Erythroblast (primary cell): ENCODE measurements around the gene PCDHGB5.
"Not testable (repeated sequence)": the region's sequence is repeated elsewhere in the genome, so short reads cannot be mapped to it uniquely, and the experiment has no call there.

ENCODE experiments used
- DNase-seq, 2 experiments: peaks; one replicate each; lab custom pipeline; 2025; lab: John Stamatoyannopoulos, UW
- GATA1 ChIP-seq: IDR thresholded peaks from 2 replicates; pipeline ENCODE4 v1.6.1; 2011; ENCODE audit warnings: low read depth, mild to moderate bottlenecking, control low read depth, low read length, moderate library complexity
- POLR2A ChIP-seq: IDR thresholded peaks from 2 replicates; pipeline ENCODE4 v1.6.1; 2011; ENCODE audit warnings: mild to moderate bottlenecking, low read length

Gene PCDHGB5

DNA sequence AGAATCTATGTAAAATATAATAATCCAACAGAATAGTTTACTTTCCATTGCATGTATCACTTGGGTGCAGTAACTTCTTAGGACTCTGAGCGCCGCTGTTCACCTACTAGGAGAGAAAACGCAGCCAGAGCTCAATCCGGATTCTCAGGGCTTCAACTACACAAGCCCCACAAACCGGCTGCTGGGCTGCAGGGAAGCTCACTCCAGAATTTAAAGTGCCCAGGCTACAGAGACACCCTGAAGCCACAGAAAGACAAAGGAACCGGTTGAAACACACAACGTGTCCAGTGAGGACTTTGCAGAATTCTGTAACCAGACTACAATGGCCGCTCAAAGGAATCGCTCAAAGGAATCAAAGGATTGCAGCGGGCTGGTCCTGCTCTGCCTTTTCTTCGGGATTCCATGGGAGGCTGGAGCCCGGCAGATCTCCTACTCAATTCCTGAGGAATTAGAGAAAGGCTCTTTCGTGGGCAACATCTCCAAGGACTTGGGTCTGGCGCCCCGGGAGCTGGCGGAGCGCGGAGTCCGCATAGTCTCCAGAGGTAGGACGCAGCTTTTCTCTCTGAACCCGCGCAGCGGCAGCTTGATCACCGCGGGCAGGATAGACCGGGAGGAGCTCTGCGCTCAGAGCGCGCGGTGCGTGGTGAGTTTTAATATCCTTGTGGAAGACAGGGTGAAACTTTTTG, 15.2 kb downstream of the PCDHGB5 start, which contains the start of gene PCDHGA10:
PCDHGA10 (plus strand) TSS at position 134 of the 686 bp plus-strand sequence; CDS start at position 323, 189 bp downstream.
- peak; percentile 51 to 60 for DNase-seq
- no peak for TF ChIP-seq POLR2A
- no peak for TF ChIP-seq GATA1

DNA sequence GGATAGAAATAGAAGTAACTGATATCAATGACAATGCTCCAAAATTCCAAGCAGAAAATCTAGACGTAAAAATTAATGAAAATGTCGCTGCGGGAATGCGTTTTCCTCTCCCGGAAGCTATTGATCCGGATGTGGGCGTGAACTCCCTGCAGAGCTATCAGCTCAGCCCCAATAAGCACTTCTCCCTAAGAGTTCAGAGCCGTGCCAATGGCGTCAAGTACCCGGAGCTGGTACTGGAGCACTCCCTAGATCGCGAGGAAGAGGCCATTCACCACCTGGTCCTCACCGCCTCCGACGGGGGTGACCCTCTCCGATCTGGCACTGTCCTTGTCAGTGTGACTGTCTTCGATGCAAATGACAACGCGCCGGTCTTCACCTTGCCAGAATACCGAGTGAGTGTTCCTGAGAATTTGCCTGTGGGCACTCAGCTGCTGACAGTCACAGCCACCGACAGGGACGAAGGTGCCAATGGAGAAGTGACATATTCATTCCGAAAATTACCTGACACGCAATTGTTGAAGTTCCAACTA, 15.9 kb downstream of the PCDHGB5 start:
- TF ChIP-seq GATA1, result no peak
- TF ChIP-seq POLR2A, result no peak
- DNase-seq, result no peak

DNA sequence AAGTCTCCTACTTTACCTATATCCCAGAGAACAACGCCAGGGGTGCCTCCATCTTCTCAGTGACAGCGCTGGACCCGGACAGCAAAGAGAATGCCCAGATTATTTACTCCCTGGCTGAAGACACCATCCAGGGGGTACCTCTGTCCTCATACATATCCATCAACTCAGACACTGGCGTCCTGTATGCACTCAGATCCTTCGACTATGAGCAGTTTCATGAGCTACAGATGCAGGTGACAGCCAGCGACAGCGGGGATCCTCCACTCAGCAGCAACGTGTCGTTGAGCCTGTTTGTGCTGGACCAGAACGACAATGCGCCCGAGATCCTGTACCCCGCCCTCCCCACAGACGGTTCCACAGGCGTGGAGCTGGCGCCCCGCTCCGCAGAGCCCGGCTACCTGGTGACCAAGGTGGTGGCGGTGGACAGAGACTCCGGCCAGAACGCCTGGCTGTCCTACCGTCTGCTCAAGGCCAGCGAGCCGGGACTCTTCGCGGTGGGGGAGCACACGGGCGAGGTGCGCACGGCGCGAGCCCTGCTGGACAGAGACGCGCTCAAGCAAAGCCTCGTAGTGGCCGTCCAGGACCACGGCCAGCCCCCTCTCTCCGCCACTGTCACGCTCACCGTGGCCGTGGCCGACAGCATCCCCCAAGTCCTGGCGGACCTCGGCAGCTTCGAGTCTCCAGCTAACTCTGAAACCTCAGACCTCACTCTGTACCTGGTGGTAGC, 17.0 kb downstream of the PCDHGB5 start:
- not testable (repeated sequence) for DNase-seq

- not testable (repeated sequence) for DNase-seq
Observed at GRCh38 chr5:141415275-141415618, 17.5 kb downstream of the PCDHGB5 start.

GRCh38 chr5:141417494-141418172, 19.9 kb downstream of the PCDHGB5 start, which contains the start of gene PCDHGB7:
PCDHGB7 (plus strand) TSS chr5:141417677; CDS start chr5:141417860, 183 bp downstream.
- DNase-seq, result peak; percentile 63 to 73

GRCh38 chr5:141419074-141419880, 21.5 kb downstream of the PCDHGB5 start:
- no peak for DNase-seq
- no peak for TF ChIP-seq GATA1
- TF ChIP-seq POLR2A, result no peak

GRCh38 chr5:141420855-141421488, 23.2 kb downstream of the PCDHGB5 start, which contains the start of gene PCDHGA11:
PCDHGA11 (plus strand) TSS chr5:141421051; CDS start chr5:141421228, 177 bp downstream.
- peak; percentile 60 to 74 for DNase-seq
- TF ChIP-seq POLR2A, result no peak

- no peak for DNase-seq
- TF ChIP-seq POLR2A (no peak), GATA1 (no peak)
Observed at GRCh38 chr5:141421489-141421855, 23.7 kb downstream of the PCDHGB5 start.

DNA sequence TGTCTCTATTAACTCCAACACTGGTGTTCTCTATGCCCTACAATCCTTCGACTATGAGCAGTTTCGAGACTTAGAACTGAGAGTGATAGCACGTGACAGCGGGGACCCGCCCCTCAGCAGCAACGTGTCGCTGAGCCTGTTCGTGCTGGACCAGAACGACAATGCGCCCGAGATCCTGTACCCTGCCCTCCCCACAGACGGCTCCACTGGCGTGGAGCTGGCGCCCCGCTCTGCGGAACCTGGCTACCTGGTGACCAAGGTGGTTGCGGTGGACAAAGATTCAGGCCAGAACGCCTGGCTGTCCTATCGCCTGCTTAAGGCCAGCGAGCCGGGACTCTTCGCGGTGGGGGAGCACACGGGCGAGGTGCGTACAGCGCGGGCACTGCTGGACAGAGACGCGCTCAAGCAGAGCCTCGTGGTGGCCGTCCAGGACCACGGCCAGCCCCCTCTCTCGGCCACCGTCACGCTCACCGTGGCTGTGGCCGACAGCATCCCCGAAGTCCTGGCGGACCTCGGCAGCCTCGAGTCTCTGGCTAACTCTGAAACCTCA, 25.1 kb downstream of the PCDHGB5 start:
- TF ChIP-seq POLR2A, result no peak
- no peak for TF ChIP-seq GATA1

GRCh38 chr5:141427783-141428426, 30.2 kb downstream of the PCDHGB5 start:
- no peak for DNase-seq

More for the DNA sequence above, 25.1 kb downstream of the PCDHGB5 start:
- no peak for DNase-seq

DNA sequence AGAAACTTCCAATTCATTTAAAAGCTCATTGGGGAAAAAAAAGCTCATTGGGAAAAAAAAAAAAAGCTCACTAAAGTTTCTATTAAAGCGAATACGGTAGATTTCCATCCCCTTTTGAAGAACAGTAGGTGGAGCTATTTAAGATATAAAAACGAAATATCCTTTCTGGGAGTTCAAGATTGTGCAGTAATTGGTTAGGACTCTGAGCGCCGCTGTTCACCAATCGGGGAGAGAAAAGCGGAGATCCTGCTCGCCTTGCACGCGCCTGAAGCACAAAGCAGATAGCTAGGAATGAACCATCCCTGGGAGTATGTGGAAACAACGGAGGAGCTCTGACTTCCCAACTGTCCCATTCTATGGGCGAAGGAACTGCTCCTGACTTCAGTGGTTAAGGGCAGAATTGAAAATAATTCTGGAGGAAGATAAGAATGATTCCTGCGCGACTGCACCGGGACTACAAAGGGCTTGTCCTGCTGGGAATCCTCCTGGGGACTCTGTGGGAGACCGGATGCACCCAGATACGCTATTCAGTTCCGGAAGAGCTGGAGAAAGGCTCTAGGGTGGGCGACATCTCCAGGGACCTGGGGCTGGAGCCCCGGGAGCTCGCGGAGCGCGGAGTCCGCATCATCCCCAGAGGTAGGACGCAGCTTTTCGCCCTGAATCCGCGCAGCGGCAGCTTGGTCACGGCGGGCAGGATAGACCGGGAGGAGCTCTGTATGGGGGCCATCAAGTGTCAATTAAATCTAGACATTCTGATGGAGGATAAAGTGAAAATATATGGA, 32.8 kb downstream of the PCDHGB5 start, which contains the start of gene PCDHGA12:
PCDHGA12 (plus strand) TSS at position 176 of the 782 bp plus-strand sequence; CDS start at position 429, 253 bp downstream.
- no peak for TF ChIP-seq POLR2A
- no peak for TF ChIP-seq GATA1
- peak; percentile 8 to 19 for DNase-seq

More at GRCh38 chr5:141427783-141428426, 30.2 kb downstream of the PCDHGB5 start:
- TF ChIP-seq GATA1 (no peak), POLR2A (no peak)
